Nephron (organoid): Measurements from ENCODE around the gene CRTC1.
"Not testable (repeated sequence)": the region's sequence is repeated elsewhere in the genome, so short reads cannot be mapped to it uniquely, and the experiment has no call there.

Source experiments
- H3K27ac Mint-ChIP-seq, 3 experiments: 2 replicates each; pipeline ENCODE4 v1.8.0; 2020; ENCODE audit warnings: mixed read lengths in 3 of 3, mild to moderate bottlenecking in 2 of 3, moderate library complexity in 1 of 3
- H3K27me3 Mint-ChIP-seq: 2 replicates; pipeline ENCODE4 v1.8.0; 2021; ENCODE audit warnings: low read depth, mild to moderate bottlenecking, moderate library complexity, mixed read lengths
- H3K36me3 Mint-ChIP-seq: 2 replicates; pipeline ENCODE4 v1.8.0; 2020; ENCODE audit warnings: low read depth, mixed read lengths
- H3K4me1 Mint-ChIP-seq: 2 replicates; pipeline ENCODE4 v1.8.0; 2020; ENCODE audit warnings: mixed read lengths
- H3K4me3 Mint-ChIP-seq, 3 experiments: 2 replicates each; pipeline ENCODE4 v1.8.0; 2020; ENCODE audit warnings: mild to moderate bottlenecking in 3 of 3, mixed read lengths in 3 of 3, moderate library complexity in 2 of 3
- H3K9me3 Mint-ChIP-seq: 2 replicates; pipeline ENCODE4 v1.8.0; 2020; ENCODE audit warnings: mixed read lengths
- CTCF ChIP-seq, 3 experiments: fragments of 200-600 bp; sonication (generic); IDR thresholded peaks; one replicate each; pipeline ENCODE4 v1.5.0; 2021; ENCODE audit warnings: antibody characterized with exemption in 3 of 3; ENCODE audit not compliant: unreplicated experiment in 3 of 3

Gene CRTC1

GRCh38 chr19:18803550-18804138 lies 120.2 kb downstream of the CRTC1 start:
- Mint-ChIP-seq H3K9me3 (no peaks in the 10 kb centered on the region), H3K27ac (no peak overlapping the region), H3K4me3 (no peak overlapping the region), H3K27me3 (peaks cover 46% of the 10 kb centered on the region), H3K4me1 (no peaks in the 10 kb centered on the region), H3K36me3 (no peaks in the 10 kb centered on the region)
- no peak for TF ChIP-seq CTCF (IDR thresholded peaks at IDR 0.05; ENCODE audit: unreplicated experiment in 3 of 3)

DNA sequence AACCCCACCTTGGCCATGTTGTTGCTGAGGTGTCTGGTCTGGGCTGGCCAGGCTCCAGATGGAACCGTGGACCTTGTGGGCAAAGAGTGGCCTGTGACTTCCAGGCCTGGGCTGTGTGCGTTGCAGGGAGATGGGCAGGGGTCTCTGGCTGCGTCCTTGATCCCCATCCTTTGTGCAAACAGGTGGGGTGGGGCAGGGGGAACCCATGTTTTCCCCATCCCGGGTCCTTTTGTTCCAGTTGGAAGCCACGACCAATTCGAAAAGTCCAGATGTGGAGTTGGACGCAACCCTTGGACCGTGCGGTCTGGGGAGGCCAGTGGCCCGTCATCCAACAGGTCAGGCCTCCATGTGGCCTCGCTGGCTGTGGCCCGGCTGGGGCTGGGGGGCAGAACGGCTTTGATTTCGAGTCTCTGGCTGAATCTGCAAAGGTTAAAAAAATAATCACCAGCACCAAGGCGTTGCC lies 120.7 kb downstream of the CRTC1 start:
- peaks cover 51% of the 10 kb centered on the region for H3K27me3 Mint-ChIP-seq
- TF ChIP-seq CTCF (IDR thresholded peaks at IDR 0.05; ENCODE audit: unreplicated experiment in 3 of 3) = no peak
- no peak overlapping the region for H3K27ac Mint-ChIP-seq
- no peaks in the 10 kb centered on the region for H3K36me3 Mint-ChIP-seq
- H3K9me3 Mint-ChIP-seq = no peaks in the 10 kb centered on the region
- H3K4me1 Mint-ChIP-seq = no peaks in the 10 kb centered on the region
- H3K4me3 Mint-ChIP-seq = no peak overlapping the region

DNA sequence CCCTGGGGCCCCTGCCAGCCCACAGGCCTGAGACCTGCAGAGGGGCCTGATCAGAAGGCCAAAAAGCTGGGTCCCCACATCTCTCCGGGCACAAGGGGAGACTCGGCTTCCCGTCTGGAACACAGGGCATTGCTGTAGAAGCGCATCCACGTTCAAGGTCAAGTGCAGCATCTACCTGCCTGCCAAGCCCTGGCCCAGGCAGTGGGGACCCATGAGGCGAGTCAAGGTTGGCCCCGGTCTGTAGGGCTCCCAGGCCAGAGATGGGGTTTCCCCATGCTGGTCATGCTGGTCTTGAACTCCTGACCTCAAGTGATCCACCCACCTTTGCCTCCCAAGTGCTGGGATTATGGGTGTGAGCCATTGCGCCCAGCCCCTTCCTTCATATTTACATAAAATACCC lies 121.2 kb downstream of the CRTC1 start:
- H3K4me1 Mint-ChIP-seq = no peaks in the 10 kb centered on the region
- H3K27me3 Mint-ChIP-seq = peaks cover 51% of the 10 kb centered on the region
- no peak overlapping the region for H3K4me3 Mint-ChIP-seq
- no peak for TF ChIP-seq CTCF (IDR thresholded peaks at IDR 0.05; ENCODE audit: unreplicated experiment in 3 of 3)
- no peaks in the 10 kb centered on the region for H3K9me3 Mint-ChIP-seq
- no peaks in the 10 kb centered on the region for H3K36me3 Mint-ChIP-seq
- H3K27ac Mint-ChIP-seq = no peak overlapping the region

DNA sequence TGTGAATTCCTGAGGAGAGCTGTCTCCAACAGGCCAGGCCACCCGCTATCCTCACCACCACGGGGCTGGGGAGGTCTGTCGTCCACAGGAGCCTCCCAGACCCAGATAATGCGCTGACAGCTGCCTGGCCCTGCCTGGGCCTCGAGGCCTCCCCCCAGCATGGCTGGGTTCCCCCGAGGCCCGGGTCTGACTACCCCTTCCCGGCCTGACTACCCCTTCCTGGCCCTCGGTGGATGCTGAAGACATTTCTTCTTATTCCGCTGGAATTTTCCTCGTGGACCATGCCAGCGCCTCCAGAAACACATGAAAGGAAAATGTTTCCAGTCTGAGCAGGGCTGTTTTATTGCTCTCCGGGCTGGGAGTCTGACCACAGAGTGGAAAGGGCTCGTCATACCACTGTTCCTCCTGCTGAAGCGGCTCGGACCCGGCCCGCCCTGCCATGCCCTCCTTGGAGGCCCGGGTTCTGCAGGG lies 124.4 kb downstream of the CRTC1 start:
- Mint-ChIP-seq H3K36me3 (no peaks in the 10 kb centered on the region), H3K27ac (no peak overlapping the region), H3K4me1 (no peaks in the 10 kb centered on the region), H3K4me3 (no peak overlapping the region), H3K27me3 (peaks cover 28% of the 10 kb centered on the region), H3K9me3 (no peaks in the 10 kb centered on the region)
- TF ChIP-seq CTCF (IDR thresholded peaks at IDR 0.05; ENCODE audit: unreplicated experiment in 3 of 3) = no peak

GRCh38 chr19:18809149-18809868 lies 125.8 kb downstream of the CRTC1 start:
- no peaks in the 10 kb centered on the region for H3K9me3 Mint-ChIP-seq
- H3K4me3 Mint-ChIP-seq = no peak overlapping the region
- H3K4me1 Mint-ChIP-seq = no peaks in the 10 kb centered on the region
- H3K27me3 Mint-ChIP-seq = peaks cover 23% of the 10 kb centered on the region
- H3K36me3 Mint-ChIP-seq = no peaks in the 10 kb centered on the region
- TF ChIP-seq CTCF (IDR thresholded peaks at IDR 0.05; ENCODE audit: unreplicated experiment in 3 of 3) = no peak
- no peak overlapping the region for H3K27ac Mint-ChIP-seq

- not testable (repeated sequence) for H3K4me3 Mint-ChIP-seq, H3K9me3 Mint-ChIP-seq, H3K27ac Mint-ChIP-seq, H3K4me1 Mint-ChIP-seq, H3K36me3 Mint-ChIP-seq
- peaks cover 18% of the 10 kb centered on the region for H3K27me3 Mint-ChIP-seq
Observed at GRCh38 chr19:18811638-18812037, 128.2 kb downstream of the CRTC1 start.
